ENCODE results near the gene CNTN1. TPM values are rescaled to one million over a fixed set of nuclear protein-coding genes. Genes with fewer than 3 reads are reported as not detected.
A peak's percentile ranks its signal among the peaks of the same experiment; 100 is the strongest.

Gene CNTN1
- polyA plus RNA-seq, 1 donor from 2014 or later = 101 TPM

GRCh38 chr12:40693207-40693821, 1.1 kb downstream of the CNTN1 start:
- H3K36me3 ChIP-seq (ENCODE audit: insufficient read depth, low read length) = no peaks in the 10 kb centered on the region
- H3K4me2 ChIP-seq (ENCODE audit: low read length) = peak overlapping the region; percentile 56
- peak overlapping the region; percentile 65 for H3K27ac ChIP-seq (ENCODE audit: low read length)
- peak overlapping the region; percentile 87 for H2AFZ ChIP-seq (ENCODE audit: low read depth, low read length)
- H3K9me2 ChIP-seq (ENCODE audit: insufficient read depth, low read length) = no peaks in the 10 kb centered on the region
- peak; percentile 31 for TF ChIP-seq SMC3 (conservative IDR thresholded peaks at IDR 0.05; ENCODE audit: poor library complexity)
- TF ChIP-seq EP300 (conservative IDR thresholded peaks at IDR 0.05; ENCODE audit: poor library complexity, severe bottlenecking) = no peak
- peak; percentile 49 for TF ChIP-seq TAF1 (IDR thresholded peaks at IDR 0.05; ENCODE audit: low read depth)
- TF ChIP-seq, protein P1, sequence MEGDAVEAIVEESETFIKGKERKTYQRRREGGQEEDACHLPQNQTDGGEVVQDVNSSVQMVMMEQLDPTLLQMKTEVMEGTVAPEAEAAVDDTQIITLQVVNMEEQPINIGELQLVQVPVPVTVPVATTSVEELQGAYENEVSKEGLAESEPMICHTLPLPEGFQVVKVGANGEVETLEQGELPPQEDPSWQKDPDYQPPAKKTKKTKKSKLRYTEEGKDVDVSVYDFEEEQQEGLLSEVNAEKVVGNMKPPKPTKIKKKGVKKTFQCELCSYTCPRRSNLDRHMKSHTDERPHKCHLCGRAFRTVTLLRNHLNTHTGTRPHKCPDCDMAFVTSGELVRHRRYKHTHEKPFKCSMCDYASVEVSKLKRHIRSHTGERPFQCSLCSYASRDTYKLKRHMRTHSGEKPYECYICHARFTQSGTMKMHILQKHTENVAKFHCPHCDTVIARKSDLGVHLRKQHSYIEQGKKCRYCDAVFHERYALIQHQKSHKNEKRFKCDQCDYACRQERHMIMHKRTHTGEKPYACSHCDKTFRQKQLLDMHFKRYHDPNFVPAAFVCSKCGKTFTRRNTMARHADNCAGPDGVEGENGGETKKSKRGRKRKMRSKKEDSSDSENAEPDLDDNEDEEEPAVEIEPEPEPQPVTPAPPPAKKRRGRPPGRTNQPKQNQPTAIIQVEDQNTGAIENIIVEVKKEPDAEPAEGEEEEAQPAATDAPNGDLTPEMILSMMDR (IDR thresholded peaks at IDR 0.05; ENCODE audit: poor library complexity, severe bottlenecking) = no peak
- TF ChIP-seq, protein P2, sequence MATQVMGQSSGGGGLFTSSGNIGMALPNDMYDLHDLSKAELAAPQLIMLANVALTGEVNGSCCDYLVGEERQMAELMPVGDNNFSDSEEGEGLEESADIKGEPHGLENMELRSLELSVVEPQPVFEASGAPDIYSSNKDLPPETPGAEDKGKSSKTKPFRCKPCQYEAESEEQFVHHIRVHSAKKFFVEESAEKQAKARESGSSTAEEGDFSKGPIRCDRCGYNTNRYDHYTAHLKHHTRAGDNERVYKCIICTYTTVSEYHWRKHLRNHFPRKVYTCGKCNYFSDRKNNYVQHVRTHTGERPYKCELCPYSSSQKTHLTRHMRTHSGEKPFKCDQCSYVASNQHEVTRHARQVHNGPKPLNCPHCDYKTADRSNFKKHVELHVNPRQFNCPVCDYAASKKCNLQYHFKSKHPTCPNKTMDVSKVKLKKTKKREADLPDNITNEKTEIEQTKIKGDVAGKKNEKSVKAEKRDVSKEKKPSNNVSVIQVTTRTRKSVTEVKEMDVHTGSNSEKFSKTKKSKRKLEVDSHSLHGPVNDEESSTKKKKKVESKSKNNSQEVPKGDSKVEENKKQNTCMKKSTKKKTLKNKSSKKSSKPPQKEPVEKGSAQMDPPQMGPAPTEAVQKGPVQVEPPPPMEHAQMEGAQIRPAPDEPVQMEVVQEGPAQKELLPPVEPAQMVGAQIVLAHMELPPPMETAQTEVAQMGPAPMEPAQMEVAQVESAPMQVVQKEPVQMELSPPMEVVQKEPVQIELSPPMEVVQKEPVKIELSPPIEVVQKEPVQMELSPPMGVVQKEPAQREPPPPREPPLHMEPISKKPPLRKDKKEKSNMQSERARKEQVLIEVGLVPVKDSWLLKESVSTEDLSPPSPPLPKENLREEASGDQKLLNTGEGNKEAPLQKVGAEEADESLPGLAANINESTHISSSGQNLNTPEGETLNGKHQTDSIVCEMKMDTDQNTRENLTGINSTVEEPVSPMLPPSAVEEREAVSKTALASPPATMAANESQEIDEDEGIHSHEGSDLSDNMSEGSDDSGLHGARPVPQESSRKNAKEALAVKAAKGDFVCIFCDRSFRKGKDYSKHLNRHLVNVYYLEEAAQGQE (IDR thresholded peaks at IDR 0.05; ENCODE audit: borderline replicate concordance) = peak; percentile 47
- TF ChIP-seq RAD21 (conservative IDR thresholded peaks at IDR 0.05) = peak; percentile 25
- no peak for TF ChIP-seq EZH2 (IDR thresholded peaks at IDR 0.05; ENCODE audit: borderline replicate concordance, insufficient read depth, low read length, poor library complexity, severe bottlenecking)
- peak; percentile 47 for TF ChIP-seq MXI1 (conservative IDR thresholded peaks at IDR 0.05; ENCODE audit: poor library complexity, severe bottlenecking)
- peak; percentile 48 for TF ChIP-seq POLR2AphosphoS5 (IDR thresholded peaks at IDR 0.05)
- H4K20me1 ChIP-seq (ENCODE audit: insufficient read depth) = no peaks in the 10 kb centered on the region
- no peaks in the 10 kb centered on the region for H3K79me2 ChIP-seq (replicated peaks; ENCODE audit: insufficient read depth, low read length)
- no peaks in the 10 kb centered on the region for H3F3A ChIP-seq (ENCODE audit: insufficient read depth, low read length, poor library complexity, severe bottlenecking)
- peak overlapping the region; percentile 71 for H3K9ac ChIP-seq (ENCODE audit: low read length)
- H3K9me3 ChIP-seq (ENCODE audit: low read length) = no peaks in the 10 kb centered on the region
- H3K27me3 ChIP-seq (ENCODE audit: insufficient read depth, low read depth, low read length) = no peaks in the 10 kb centered on the region
- peak overlapping the region; percentile 88 for H3K4me3 ChIP-seq (ENCODE audit: low read length)

DNA sequence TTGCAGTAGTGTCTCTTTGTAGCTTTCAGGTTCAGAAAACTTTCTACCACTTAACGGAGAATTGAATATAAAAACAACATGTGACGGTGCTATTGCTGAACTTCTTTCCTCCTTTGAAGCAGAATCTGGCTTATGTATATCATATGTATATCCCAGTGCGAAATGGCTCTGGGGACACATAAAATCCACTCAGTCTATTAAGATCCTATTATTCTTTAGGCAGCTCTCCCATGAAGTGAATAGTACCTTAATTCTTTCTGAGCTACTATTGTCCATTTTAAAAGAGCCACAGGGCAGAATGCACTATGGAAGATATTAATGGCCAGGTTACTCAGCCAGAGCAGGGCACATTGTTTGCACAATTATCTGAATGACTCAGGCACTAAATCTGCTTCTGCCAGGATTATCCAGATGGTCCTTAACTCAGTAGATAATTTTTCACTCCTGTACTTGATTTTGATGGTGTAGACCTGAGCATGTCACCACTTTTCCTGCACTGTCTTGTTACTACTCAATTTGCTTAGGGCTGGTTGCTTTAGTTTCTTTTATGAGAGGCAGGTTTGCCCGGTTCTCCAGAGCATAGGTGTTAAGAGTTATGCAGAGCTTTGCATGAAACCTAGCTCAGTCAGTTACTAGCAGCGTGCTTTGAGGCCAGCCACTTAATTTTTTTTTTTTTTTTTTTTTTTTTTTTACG, 5.5 kb downstream of the CNTN1 start:
- no peaks in the 10 kb centered on the region for H3K9me3 ChIP-seq (ENCODE audit: low read length)
- H3K4me3 ChIP-seq (ENCODE audit: low read length) = no peak overlapping the region
- H3F3A ChIP-seq (ENCODE audit: insufficient read depth, low read length, poor library complexity, severe bottlenecking) = no peaks in the 10 kb centered on the region
- no peaks in the 10 kb centered on the region for H3K36me3 ChIP-seq (ENCODE audit: insufficient read depth, low read length)
- H4K20me1 ChIP-seq (ENCODE audit: insufficient read depth) = no peaks in the 10 kb centered on the region
- H3K9ac ChIP-seq (ENCODE audit: low read length) = no peak overlapping the region
- H3K9me2 ChIP-seq (ENCODE audit: insufficient read depth, low read length) = no peaks in the 10 kb centered on the region
- TF ChIP-seq EZH2 (IDR thresholded peaks at IDR 0.05; ENCODE audit: borderline replicate concordance, insufficient read depth, low read length, poor library complexity, severe bottlenecking) = no peak
- no peak for TF ChIP-seq SMC3 (conservative IDR thresholded peaks at IDR 0.05; ENCODE audit: poor library complexity)
- TF ChIP-seq EP300 (conservative IDR thresholded peaks at IDR 0.05; ENCODE audit: poor library complexity, severe bottlenecking) = no peak
- TF ChIP-seq MXI1 (conservative IDR thresholded peaks at IDR 0.05; ENCODE audit: poor library complexity, severe bottlenecking) = no peak
- TF ChIP-seq, protein P2 (IDR thresholded peaks at IDR 0.05; ENCODE audit: borderline replicate concordance) = no peak
- no peak for TF ChIP-seq TAF1 (IDR thresholded peaks at IDR 0.05; ENCODE audit: low read depth)
- TF ChIP-seq, protein P1 (IDR thresholded peaks at IDR 0.05; ENCODE audit: poor library complexity, severe bottlenecking) = no peak
- no peak for TF ChIP-seq POLR2AphosphoS5 (IDR thresholded peaks at IDR 0.05)
- no peak for TF ChIP-seq RAD21 (conservative IDR thresholded peaks at IDR 0.05)
- no peaks in the 10 kb centered on the region for H3K79me2 ChIP-seq (replicated peaks; ENCODE audit: insufficient read depth, low read length)
- no peaks in the 10 kb centered on the region for H3K27me3 ChIP-seq (ENCODE audit: insufficient read depth, low read depth, low read length)
- no peak overlapping the region for H3K4me2 ChIP-seq (ENCODE audit: low read length)
- H3K27ac ChIP-seq (ENCODE audit: low read length) = no peak overlapping the region
- no peak overlapping the region for H2AFZ ChIP-seq (ENCODE audit: low read depth, low read length)

Data from neural cell (in vitro differentiated cells).